ENCODE measurements around the gene TSNAXIP1. TPM values are rescaled to one million over a fixed set of nuclear protein-coding genes. Genes with fewer than 3 reads are reported as not detected.
A peak's percentile ranks its signal among the peaks of the same experiment; 100 is the strongest.

Gene TSNAXIP1
- total and polyA plus RNA-seq, 2 experiments from 2014 or later: 0.65 to 1.2 TPM

- no peak for TF ChIP-seq EZH2 (IDR thresholded peaks at IDR 0.05; ENCODE audit: insufficient read depth, poor library complexity, severe bottlenecking)
- peaks cover 13% of the 10 kb centered on the region; the same call in 1 of the 2 replicates for H3K36me3 ChIP-seq (ENCODE audit: low read depth)
- 52 to 53% methylated on average over 3 of the region's 3 CpGs for WGBS, 2 experiments (ENCODE audit: low coverage in 1 of 2, low lambda C conversion rate in 2 of 2, missing lambda C conversion rate in 2 of 2)
- H3K27ac ChIP-seq: peak overlapping the region; percentile 71
- H3K27me3 ChIP-seq (replicated peaks; ENCODE audit: insufficient read depth): no peaks in the 10 kb centered on the region
- H3F3A ChIP-seq (ENCODE audit: insufficient read depth): peaks cover 25% of the 10 kb centered on the region
- peak overlapping the region; percentile 95 for H3K9ac ChIP-seq
- H3K4me3 ChIP-seq: peak overlapping the region; percentile 78
- no peaks in the 10 kb centered on the region for H3K9me3 ChIP-seq (ENCODE audit: low read depth)
- DNase-seq: peak; percentile 39
- peak overlapping the region; percentile 84 for H3K4me2 ChIP-seq (ENCODE audit: unreplicated experiment)
- H4K20me1 ChIP-seq (ENCODE audit: insufficient read depth): no peaks in the 10 kb centered on the region
- no peak overlapping the region for H2AFZ ChIP-seq
- H3K9me2 ChIP-seq (ENCODE audit: insufficient read depth): no peaks in the 10 kb centered on the region
- H3K79me2 ChIP-seq (ENCODE audit: insufficient read depth): peaks cover 50% of the 10 kb centered on the region
- H3K4me1 ChIP-seq (ENCODE audit: insufficient read depth): peaks cover 9% of the 10 kb centered on the region
- in situ Hi-C loops (cut with MboI): no loop called here
Observed at GRCh38 chr16:67874372-67874771, 67.7 kb downstream of the TSNAXIP1 start.

GRCh38 chr16:67877064-67877463, 70.4 kb downstream of the TSNAXIP1 start:
- in situ Hi-C loops (cut with MboI): no loop called here
- WGBS, 2 experiments (ENCODE audit: low coverage in 1 of 2, low lambda C conversion rate in 2 of 2, missing lambda C conversion rate in 2 of 2): 98% methylated on average over 11 of the region's 11 CpGs
- TF ChIP-seq EZH2 (IDR thresholded peaks at IDR 0.05; ENCODE audit: insufficient read depth, poor library complexity, severe bottlenecking) (no peak), EZH2phosphoT487 (IDR thresholded peaks at IDR 0.05; ENCODE audit: insufficient read depth, low read depth) (no peak)

More at GRCh38 chr16:67877064-67877463, 70.4 kb downstream of the TSNAXIP1 start:
- no peak overlapping the region for H3K4me3 ChIP-seq
- no peak overlapping the region for H3K4me2 ChIP-seq (ENCODE audit: unreplicated experiment)
- no peak overlapping the region for H3K27ac ChIP-seq
- peaks cover 50% of the 10 kb centered on the region for H3K79me2 ChIP-seq (ENCODE audit: insufficient read depth)
- H3K9ac ChIP-seq: no peak overlapping the region
- H3K9me2 ChIP-seq (ENCODE audit: insufficient read depth): no peaks in the 10 kb centered on the region
- H3K27me3 ChIP-seq (replicated peaks; ENCODE audit: insufficient read depth): no peaks in the 10 kb centered on the region
- no peaks in the 10 kb centered on the region for H4K20me1 ChIP-seq (ENCODE audit: insufficient read depth)
- H3K36me3 ChIP-seq (ENCODE audit: low read depth): peaks cover 7% of the 10 kb centered on the region; the same call in 1 of the 2 replicates
- H3K4me1 ChIP-seq (ENCODE audit: insufficient read depth): peaks cover 9% of the 10 kb centered on the region
- H3F3A ChIP-seq (ENCODE audit: insufficient read depth): peaks cover 12% of the 10 kb centered on the region
- DNase-seq: no peak
- H3K9me3 ChIP-seq (ENCODE audit: low read depth): no peaks in the 10 kb centered on the region
- no peak overlapping the region for H2AFZ ChIP-seq

Small RNA genes lying within 50 kb of the gene (small RNA-seq; reads per million reads assigned to genes)
- not detected for gene AC040162.2 (ENCODE audit: low read depth, low replicate concordance)

Other genes with a start within 250 kb of the TSNAXIP1 start
- gene CTCF, start 244.4 kb upstream of the TSNAXIP1 start, total RNA-seq (2014; rRNA removed; shearing (Covaris generic)): 21.9 and 30.7 TPM in 2 replicates
- 19.6 and 19.9 TPM in 2 replicates for gene CTCF, start 244.4 kb upstream of the TSNAXIP1 start, polyA plus RNA-seq (2016; fragmentation: Nextera tagmentation; extraction: Ambion mirVana)
- under 0.01 TPM in 1 of 2 replicates, not detected in the other for gene CARMIL2, start 161.7 kb upstream of the TSNAXIP1 start, total RNA-seq (2014; rRNA removed; shearing (Covaris generic))
- gene CARMIL2, start 161.7 kb upstream of the TSNAXIP1 start, polyA plus RNA-seq (2016; fragmentation: Nextera tagmentation; extraction: Ambion mirVana): 1.1 and 1.4 TPM in 2 replicates
- 25.8 and 33.4 TPM in 2 replicates for gene ACD, start 146.6 kb upstream of the TSNAXIP1 start, total RNA-seq (2014; rRNA removed; shearing (Covaris generic))
- gene ACD, start 146.6 kb upstream of the TSNAXIP1 start, polyA plus RNA-seq (2016; fragmentation: Nextera tagmentation; extraction: Ambion mirVana): 24.0 and 25.2 TPM in 2 replicates
- gene PARD6A, start 145.9 kb upstream of the TSNAXIP1 start, total RNA-seq (2014; rRNA removed; shearing (Covaris generic)): 0.97 TPM in 1 of 2 replicates, not detected in the other
- gene PARD6A, start 145.9 kb upstream of the TSNAXIP1 start, polyA plus RNA-seq (2016; fragmentation: Nextera tagmentation; extraction: Ambion mirVana): 0.58 and 0.70 TPM in 2 replicates
- 11.2 and 15.0 TPM in 2 replicates for gene ENKD1, start 140.1 kb upstream of the TSNAXIP1 start, total RNA-seq (2014; rRNA removed; shearing (Covaris generic))
- 6.7 and 8.3 TPM in 2 replicates for gene ENKD1, start 140.1 kb upstream of the TSNAXIP1 start, polyA plus RNA-seq (2016; fragmentation: Nextera tagmentation; extraction: Ambion mirVana)
- 2.1 and 6.6 TPM in 2 replicates for gene C16orf86, start 140.1 kb upstream of the TSNAXIP1 start, total RNA-seq (2014; rRNA removed; shearing (Covaris generic))
- gene C16orf86, start 140.1 kb upstream of the TSNAXIP1 start, polyA plus RNA-seq (2016; fragmentation: Nextera tagmentation; extraction: Ambion mirVana): 2.8 and 3.4 TPM in 2 replicates
- 10.2 and 17.5 TPM in 2 replicates for gene GFOD2, start 87.6 kb upstream of the TSNAXIP1 start, total RNA-seq (2014; rRNA removed; shearing (Covaris generic))
- gene GFOD2, start 87.6 kb upstream of the TSNAXIP1 start, polyA plus RNA-seq (2016; fragmentation: Nextera tagmentation; extraction: Ambion mirVana): 10.1 and 11.4 TPM in 2 replicates
- gene RANBP10, start 329 bp upstream of the TSNAXIP1 start, total RNA-seq (2014; rRNA removed; shearing (Covaris generic)): 2.4 and 3.3 TPM in 2 replicates
- 5.8 and 6.1 TPM in 2 replicates for gene RANBP10, start 329 bp upstream of the TSNAXIP1 start, polyA plus RNA-seq (2016; fragmentation: Nextera tagmentation; extraction: Ambion mirVana)
- 27.9 and 37.9 TPM in 2 replicates for gene THAP11, start 35.4 kb downstream of the TSNAXIP1 start, total RNA-seq (2014; rRNA removed; shearing (Covaris generic))
- gene THAP11, start 35.4 kb downstream of the TSNAXIP1 start, polyA plus RNA-seq (2016; fragmentation: Nextera tagmentation; extraction: Ambion mirVana): 23.4 and 23.6 TPM in 2 replicates
- gene NUTF2, start 40.0 kb downstream of the TSNAXIP1 start, total RNA-seq (2014; rRNA removed; shearing (Covaris generic)): 52.9 and 119 TPM in 2 replicates
- 268 and 280 TPM in 2 replicates for gene NUTF2, start 40.0 kb downstream of the TSNAXIP1 start, polyA plus RNA-seq (2016; fragmentation: Nextera tagmentation; extraction: Ambion mirVana)
- gene CENPT, start 40.8 kb downstream of the TSNAXIP1 start, total RNA-seq (2014; rRNA removed; shearing (Covaris generic)): 53.4 and 59.4 TPM in 2 replicates
- gene CENPT, start 40.8 kb downstream of the TSNAXIP1 start, polyA plus RNA-seq (2016; fragmentation: Nextera tagmentation; extraction: Ambion mirVana): 54.0 and 63.1 TPM in 2 replicates
- 37.7 and 48.5 TPM in 2 replicates for gene EDC4, start 66.2 kb downstream of the TSNAXIP1 start, total RNA-seq (2014; rRNA removed; shearing (Covaris generic))
- gene EDC4, start 66.2 kb downstream of the TSNAXIP1 start, polyA plus RNA-seq (2016; fragmentation: Nextera tagmentation; extraction: Ambion mirVana): 39.9 and 41.3 TPM in 2 replicates
- gene NRN1L, start 78.0 kb downstream of the TSNAXIP1 start, total RNA-seq (2014; rRNA removed; shearing (Covaris generic)): not detected in 2 replicates
- not detected in 2 replicates for gene NRN1L, start 78.0 kb downstream of the TSNAXIP1 start, polyA plus RNA-seq (2016; fragmentation: Nextera tagmentation; extraction: Ambion mirVana)
- 8.1 and 11.5 TPM in 2 replicates for gene PSKH1, start 86.4 kb downstream of the TSNAXIP1 start, total RNA-seq (2014; rRNA removed; shearing (Covaris generic))
- 22.7 and 23.6 TPM in 2 replicates for gene PSKH1, start 86.4 kb downstream of the TSNAXIP1 start, polyA plus RNA-seq (2016; fragmentation: Nextera tagmentation; extraction: Ambion mirVana)
- 0.76 TPM in 1 of 2 replicates, not detected in the other for gene CTRL, start 125.0 kb downstream of the TSNAXIP1 start, total RNA-seq (2014; rRNA removed; shearing (Covaris generic))
- gene CTRL, start 125.0 kb downstream of the TSNAXIP1 start, polyA plus RNA-seq (2016; fragmentation: Nextera tagmentation; extraction: Ambion mirVana): 3.8 and 7.4 TPM in 2 replicates
- gene PSMB10, start 130.0 kb downstream of the TSNAXIP1 start, total RNA-seq (2014; rRNA removed; shearing (Covaris generic)): 18.9 and 24.8 TPM in 2 replicates
- gene PSMB10, start 130.0 kb downstream of the TSNAXIP1 start, polyA plus RNA-seq (2016; fragmentation: Nextera tagmentation; extraction: Ambion mirVana): 49.8 and 55.1 TPM in 2 replicates
- 15.9 and 19.1 TPM in 2 replicates for gene LCAT, start 137.2 kb downstream of the TSNAXIP1 start, total RNA-seq (2014; rRNA removed; shearing (Covaris generic))
- gene LCAT, start 137.2 kb downstream of the TSNAXIP1 start, polyA plus RNA-seq (2016; fragmentation: Nextera tagmentation; extraction: Ambion mirVana): 5.3 and 5.4 TPM in 2 replicates
- 93.2 and 101 TPM in 2 replicates for gene SLC12A4, start 161.7 kb downstream of the TSNAXIP1 start, total RNA-seq (2014; rRNA removed; shearing (Covaris generic))
- gene SLC12A4, start 161.7 kb downstream of the TSNAXIP1 start, polyA plus RNA-seq (2016; fragmentation: Nextera tagmentation; extraction: Ambion mirVana): 57.5 and 63.0 TPM in 2 replicates
- gene DPEP3, start 173.6 kb downstream of the TSNAXIP1 start, total RNA-seq (2014; rRNA removed; shearing (Covaris generic)): not detected in 2 replicates
- gene DPEP3, start 173.6 kb downstream of the TSNAXIP1 start, polyA plus RNA-seq (2016; fragmentation: Nextera tagmentation; extraction: Ambion mirVana): not detected in 2 replicates
- not detected in 2 replicates for gene DPEP2, start 192.6 kb downstream of the TSNAXIP1 start, total RNA-seq (2014; rRNA removed; shearing (Covaris generic))
- not detected in 2 replicates for gene DPEP2, start 192.6 kb downstream of the TSNAXIP1 start, polyA plus RNA-seq (2016; fragmentation: Nextera tagmentation; extraction: Ambion mirVana)
- not detected in 2 replicates for gene DPEP2NB, start 209.0 kb downstream of the TSNAXIP1 start, total RNA-seq (2014; rRNA removed; shearing (Covaris generic))
- gene DPEP2NB, start 209.0 kb downstream of the TSNAXIP1 start, polyA plus RNA-seq (2016; fragmentation: Nextera tagmentation; extraction: Ambion mirVana): not detected in 2 replicates
- gene DDX28, start 216.3 kb downstream of the TSNAXIP1 start, total RNA-seq (2014; rRNA removed; shearing (Covaris generic)): 8.8 and 9.7 TPM in 2 replicates
- 8.3 and 9.0 TPM in 2 replicates for gene DDX28, start 216.3 kb downstream of the TSNAXIP1 start, polyA plus RNA-seq (2016; fragmentation: Nextera tagmentation; extraction: Ambion mirVana)
- 18.4 and 25.8 TPM in 2 replicates for gene DUS2, start 216.4 kb downstream of the TSNAXIP1 start, total RNA-seq (2014; rRNA removed; shearing (Covaris generic))
- gene DUS2, start 216.4 kb downstream of the TSNAXIP1 start, polyA plus RNA-seq (2016; fragmentation: Nextera tagmentation; extraction: Ambion mirVana): 14.0 and 15.1 TPM in 2 replicates

All from GM23248 (cell line).